NB4 (cell line): ENCODE results near the gene STK33.

Source experiments
- DNase-seq: peaks from one replicate; pipeline ENCODE4 v3.0.0; 2010; ENCODE audit warnings: low read depth
- H3K4me3 ChIP-seq: one replicate; pipeline ENCODE4 v1.5.1; 2011; ENCODE audit warnings: mild to moderate bottlenecking, low read depth, low read length, moderate library complexity
- CTCF ChIP-seq: IDR thresholded peaks from one replicate; pipeline ENCODE4 v1.5.1; 2012; ENCODE audit warnings: low read depth, low read length
- MAX ChIP-seq: IDR thresholded peaks from 2 replicates; pipeline ENCODE4 v1.6.1; 2011; ENCODE audit warnings: low read depth, low read length
- MYC ChIP-seq: IDR thresholded peaks from 2 replicates; pipeline ENCODE4 v1.6.1; 2011; ENCODE audit warnings: low read depth, low read length
- POLR2A ChIP-seq: IDR thresholded peaks from 2 replicates; pipeline ENCODE4 v1.6.1; 2011; ENCODE audit warnings: mild to moderate bottlenecking; ENCODE audit not compliant: insufficient read length; ENCODE audit errors: extremely low read depth

STK33 gene

GRCh38 chr11:8527939-8528338, 66.1 kb downstream of the STK33 start:
- no peak for DNase-seq
- no peak for TF ChIP-seq MAX
- TF ChIP-seq CTCF, result no peak
- TF ChIP-seq POLR2A, result no peak
- no peak for TF ChIP-seq MYC
- no peak overlapping the region for H3K4me3 ChIP-seq

- H3K4me3 ChIP-seq, result no peak overlapping the region
- no peak for DNase-seq
- TF ChIP-seq POLR2A (no peak), CTCF (no peak), MYC (no peak), MAX (no peak)
Observed at GRCh38 chr11:8523396-8523795, 70.6 kb downstream of the STK33 start.

- DNase-seq, result no peak
- TF ChIP-seq MYC, result no peak
- TF ChIP-seq CTCF, result no peak
- TF ChIP-seq POLR2A, result no peak
- TF ChIP-seq MAX, result no peak
- no peak overlapping the region for H3K4me3 ChIP-seq
Observed at GRCh38 chr11:8512547-8512946, 81.5 kb downstream of the STK33 start.

- TF ChIP-seq POLR2A, result no peak
- no peak for TF ChIP-seq CTCF
- no peak for TF ChIP-seq MYC
- TF ChIP-seq MAX, result no peak
- no peak overlapping the region for H3K4me3 ChIP-seq
- DNase-seq, result no peak
Observed at GRCh38 chr11:8503910-8504364, 90.1 kb downstream of the STK33 start.

GRCh38 chr11:8501836-8502235, 92.2 kb downstream of the STK33 start:
- TF ChIP-seq MAX (no peak), MYC (no peak), CTCF (no peak), POLR2A (no peak)
- no peak for DNase-seq
- no peak overlapping the region for H3K4me3 ChIP-seq

- TF ChIP-seq POLR2A (no peak), CTCF (no peak), MYC (no peak), MAX (no peak)
- no peak overlapping the region for H3K4me3 ChIP-seq
- no peak for DNase-seq
Observed at GRCh38 chr11:8488395-8488794, 105.6 kb downstream of the STK33 start.
